Muscle of back (tissue), 13 donors: ENCODE measurements around the gene OR5M10. TPM values are rescaled to one million over a fixed set of nuclear protein-coding genes. Genes with fewer than 3 reads are reported as not detected.
A peak's percentile ranks its signal among the peaks of the same experiment; 100 is the strongest.
"Not testable (repeated sequence)": the region's sequence is repeated elsewhere in the genome, so short reads cannot be mapped to it uniquely, and the experiment has no call there.

Experiments
- DNase-seq, 3 donors: peaks; one replicate each; pipeline versions ENCODE4 v3.0.0 to v3.0.0-alpha.2; 2013
- long read RNA-seq, 9 donors: transcript quantifications; one replicate each; lab custom pipeline, GENCODE V29; 2026
- polyA plus RNA-seq, 10 donors: library from polyadenylated mRNA; unstranded; fragments of 120-200 nt; gene quantifications; one replicate each; pipeline ENCODE4 v1.2.1, GENCODE V29; 2013; ENCODE audit not compliant: insufficient read length in 10 of 10

OR5M10 gene
- not detected for polyA plus RNA-seq
- long read RNA-seq, donor 1: 0 reads
- long read RNA-seq, donor 2: 0 reads
- long read RNA-seq, donor 3: 0 reads
- long read RNA-seq, donor 4: 0 reads
- long read RNA-seq, donor 5: 0 reads
- long read RNA-seq, donor 6: 0 reads
- long read RNA-seq, donor 7: 0 reads
- long read RNA-seq, donor 8: 0 reads
- long read RNA-seq, donor 9: 0 reads

- no peak for DNase-seq
These were observed at the start of gene OR5M10 for GRCh38 chr11:56577621-56578020. TSS of gene OR5M10 (minus strand) at chr11:56577721. CDS start at chr11:56577721, 0 bp downstream.

GRCh38 chr11:56625946-56626345, 48.4 kb upstream of the OR5M10 start:
- no peak for DNase-seq

GRCh38 chr11:56624661-56625110, 47.2 kb upstream of the OR5M10 start:
- peak; percentile 1 to 22 (median 3) for DNase-seq

- DNase-seq: no peak
These were observed 33.7 kb upstream of the OR5M10 start for GRCh38 chr11:56611174-56611573.

DNA sequence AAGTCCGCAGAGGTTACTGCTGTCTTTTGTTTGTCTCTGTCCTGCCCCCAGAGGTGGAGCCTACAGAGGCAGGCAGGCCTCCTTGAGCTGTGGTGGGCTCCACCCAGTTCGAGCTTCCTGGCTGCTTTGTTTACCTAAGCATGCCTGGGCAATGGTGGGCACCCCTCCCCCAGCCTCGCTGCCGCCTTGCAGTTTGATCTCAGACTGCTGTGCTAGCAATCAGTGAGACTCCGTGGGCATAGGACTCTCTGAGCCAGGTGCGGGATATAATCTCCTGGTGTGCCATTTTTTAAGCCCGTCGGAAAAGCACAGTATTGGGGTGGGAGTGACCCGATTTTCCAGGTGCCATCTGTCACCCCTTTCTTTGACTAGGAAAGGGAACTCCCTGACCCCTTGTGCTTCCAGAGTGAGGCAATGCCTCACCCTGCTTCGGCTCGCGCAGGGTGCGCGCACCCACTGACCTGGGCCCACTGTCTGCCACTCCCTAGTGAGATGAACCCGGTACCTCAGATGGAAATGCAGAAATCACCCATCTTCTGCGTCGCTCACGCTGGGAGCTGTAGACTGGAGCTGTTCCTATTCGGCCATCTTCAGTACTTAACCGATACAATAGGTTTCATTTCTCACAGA, 14.7 kb upstream of the OR5M10 start:
- not testable (repeated sequence) for DNase-seq

DNA sequence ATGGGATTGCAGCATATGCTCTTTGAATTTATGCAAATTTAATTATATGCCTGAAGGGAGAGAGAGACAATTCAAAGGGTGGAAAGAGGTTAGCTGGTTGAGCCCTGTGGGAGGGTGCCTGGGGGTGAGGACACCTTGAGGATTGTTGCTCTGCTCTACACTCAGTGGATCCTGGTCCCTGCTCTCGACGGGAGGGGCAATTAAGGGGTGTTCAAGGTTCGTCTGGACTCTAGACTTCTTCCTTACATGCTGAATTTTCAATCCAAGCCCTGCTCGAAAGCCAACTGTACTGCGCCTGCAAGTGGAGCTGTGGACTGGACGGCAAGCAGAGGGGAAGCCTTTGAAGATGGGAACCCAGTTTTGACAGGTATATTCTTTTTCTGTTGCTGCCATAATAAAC, 18.9 kb downstream of the OR5M10 start:
- DNase-seq: no peak

- DNase-seq: not testable (repeated sequence)
These were observed 22.8 kb downstream of the OR5M10 start for GRCh38 chr11:56554691-56555090.

DNA sequence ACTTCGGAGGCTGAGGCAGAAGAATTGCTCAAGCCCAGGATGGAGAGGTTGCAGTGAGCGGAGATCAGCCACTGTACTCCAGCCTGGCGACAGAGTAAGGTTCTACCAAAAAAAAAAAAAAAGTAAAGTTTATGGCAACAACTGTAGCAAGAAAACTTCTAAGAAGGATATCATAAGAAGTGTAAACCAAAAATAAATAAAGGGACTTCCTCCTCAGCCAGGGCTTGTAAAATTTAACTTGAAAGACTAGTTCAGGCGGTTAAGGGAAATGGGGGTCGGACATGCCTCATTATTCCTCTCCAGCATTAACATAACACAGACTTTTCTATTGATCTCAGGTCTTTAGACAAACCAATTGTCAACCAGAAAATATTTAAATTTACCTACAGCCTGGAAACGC, 32.0 kb downstream of the OR5M10 start:
- no peak for DNase-seq

- DNase-seq: no peak
These were observed 33.8 kb downstream of the OR5M10 start for GRCh38 chr11:56543739-56544138.

- DNase-seq: no peak
These were observed 34.4 kb downstream of the OR5M10 start, which contains the start of gene OR5M11 for GRCh38 chr11:56543157-56543556. TSS of gene OR5M11 (minus strand) at chr11:56543257. CDS start at chr11:56543257, 0 bp downstream.

GRCh38 chr11:56533054-56533740, 44.3 kb downstream of the OR5M10 start:
- DNase-seq: no peak

- DNase-seq: no peak
These were observed 45.7 kb downstream of the OR5M10 start for GRCh38 chr11:56531856-56532255.

Other genes starting within 250 kb of the OR5M10 start
- not detected for gene OR8K1, start 231.7 kb downstream of the OR5M10 start, polyA plus RNA-seq
- gene OR8J1, start 223.4 kb downstream of the OR5M10 start, polyA plus RNA-seq: not detected
- not detected for gene OR8U1, start 202.1 kb downstream of the OR5M10 start, polyA plus RNA-seq
- gene OR5AL1, start 165.0 kb downstream of the OR5M10 start, polyA plus RNA-seq: not detected
- gene OR5M3, start 104.4 kb downstream of the OR5M10 start, polyA plus RNA-seq: not detected
- gene OR5M8, start 86.4 kb downstream of the OR5M10 start, polyA plus RNA-seq: not detected
- gene OR5M11, start 34.5 kb downstream of the OR5M10 start, polyA plus RNA-seq: not detected
- not detected for gene OR5M1, start 37.2 kb upstream of the OR5M10 start, polyA plus RNA-seq
- gene OR5AP2, start 64.7 kb upstream of the OR5M10 start, polyA plus RNA-seq: not detected
- not detected for gene OR5AR1, start 86.0 kb upstream of the OR5M10 start, polyA plus RNA-seq
- gene OR9G1, start 121.4 kb upstream of the OR5M10 start, polyA plus RNA-seq: not detected
- not detected for gene OR9G4, start 171.0 kb upstream of the OR5M10 start, polyA plus RNA-seq